Measurements from ENCODE around the gene ETV3L.

The ETV3L gene

GRCh38 chr1:157099633-157100009 is at the start of gene ETV3L:
ETV3L (minus strand) TSS chr1:157099808; CDS start chr1:157099523, 285 bp downstream.
- no peak for TF ChIP-seq CTCF (IDR thresholded peaks at IDR 0.05; ENCODE audit: low read depth, low read length)
- H3K36me3 ChIP-seq = no peaks in the 10 kb centered on the region
- H3K27ac ChIP-seq = no peak within 1 kb of the TSS
- H3K27me3 ChIP-seq (ENCODE audit: insufficient read depth, low read depth, severe bottlenecking) = peaks cover 38% of the 10 kb centered on the region
- no peaks in the 10 kb centered on the region for H3K9me3 ChIP-seq (ENCODE audit: severe bottlenecking)
- peak; percentile 84 for DNase-seq
- no peak within 1 kb of the TSS for H3K4me3 ChIP-seq (ENCODE audit: low read depth, low read length)

GRCh38 chr1:157147906-157148700 is 48.5 kb upstream of the ETV3L start:
- Histone ChIP-seq H3K36me3 (no peaks in the 10 kb centered on the region), H3K4me3 (ENCODE audit: low read depth, low read length) (no peak overlapping the region), H3K27ac (no peak overlapping the region), H3K9me3 (ENCODE audit: severe bottlenecking) (no peaks in the 10 kb centered on the region), H3K27me3 (ENCODE audit: insufficient read depth, low read depth, severe bottlenecking) (no peaks in the 10 kb centered on the region)
- peak; percentile 41 for DNase-seq
- TF ChIP-seq CTCF (IDR thresholded peaks at IDR 0.05; ENCODE audit: low read depth, low read length) = no peak

GRCh38 chr1:157147037-157147436 is 47.4 kb upstream of the ETV3L start:
- DNase-seq = no peak
- Histone ChIP-seq H3K4me3 (ENCODE audit: low read depth, low read length) (no peak overlapping the region), H3K36me3 (no peaks in the 10 kb centered on the region), H3K27ac (no peak overlapping the region), H3K9me3 (ENCODE audit: severe bottlenecking) (no peaks in the 10 kb centered on the region), H3K27me3 (ENCODE audit: insufficient read depth, low read depth, severe bottlenecking) (no peaks in the 10 kb centered on the region)
- no peak for TF ChIP-seq CTCF (IDR thresholded peaks at IDR 0.05; ENCODE audit: low read depth, low read length)

GRCh38 chr1:157146244-157146643 is 46.6 kb upstream of the ETV3L start:
- Histone ChIP-seq H3K27ac (no peak overlapping the region), H3K9me3 (ENCODE audit: severe bottlenecking) (no peaks in the 10 kb centered on the region), H3K4me3 (ENCODE audit: low read depth, low read length) (no peak overlapping the region), H3K27me3 (ENCODE audit: insufficient read depth, low read depth, severe bottlenecking) (no peaks in the 10 kb centered on the region), H3K36me3 (no peaks in the 10 kb centered on the region)
- no peak for DNase-seq
- TF ChIP-seq CTCF (IDR thresholded peaks at IDR 0.05; ENCODE audit: low read depth, low read length) = no peak

- Histone ChIP-seq H3K36me3 (no peaks in the 10 kb centered on the region), H3K9me3 (ENCODE audit: severe bottlenecking) (no peaks in the 10 kb centered on the region), H3K27ac (no peak overlapping the region), H3K27me3 (ENCODE audit: insufficient read depth, low read depth, severe bottlenecking) (no peaks in the 10 kb centered on the region), H3K4me3 (ENCODE audit: low read depth, low read length) (no peak overlapping the region)
- TF ChIP-seq CTCF (IDR thresholded peaks at IDR 0.05; ENCODE audit: low read depth, low read length) = no peak
- DNase-seq = no peak
These were observed 45.5 kb upstream of the ETV3L start for GRCh38 chr1:157145076-157145475.

GRCh38 chr1:157144509-157144908 is 44.9 kb upstream of the ETV3L start:
- no peaks in the 10 kb centered on the region for H3K27me3 ChIP-seq (ENCODE audit: insufficient read depth, low read depth, severe bottlenecking)
- H3K4me3 ChIP-seq (ENCODE audit: low read depth, low read length) = no peak overlapping the region

More at GRCh38 chr1:157144509-157144908, 44.9 kb upstream of the ETV3L start:
- no peak for TF ChIP-seq CTCF (IDR thresholded peaks at IDR 0.05; ENCODE audit: low read depth, low read length)
- Histone ChIP-seq H3K36me3 (no peaks in the 10 kb centered on the region), H3K27ac (no peak overlapping the region), H3K9me3 (ENCODE audit: severe bottlenecking) (no peaks in the 10 kb centered on the region)
- DNase-seq = no peak
